GM12801 (cell line): ENCODE results near the gene USP13.

Experiments
- TF ChIP-seq, protein P1 (sequence below): IDR thresholded peaks from one replicate; pipeline ENCODE4 v1.5.1; 2011; ENCODE audit warnings: control low read depth; ENCODE audit not compliant: insufficient read length; ENCODE audit errors: extremely low read depth

The USP13 gene

DNA sequence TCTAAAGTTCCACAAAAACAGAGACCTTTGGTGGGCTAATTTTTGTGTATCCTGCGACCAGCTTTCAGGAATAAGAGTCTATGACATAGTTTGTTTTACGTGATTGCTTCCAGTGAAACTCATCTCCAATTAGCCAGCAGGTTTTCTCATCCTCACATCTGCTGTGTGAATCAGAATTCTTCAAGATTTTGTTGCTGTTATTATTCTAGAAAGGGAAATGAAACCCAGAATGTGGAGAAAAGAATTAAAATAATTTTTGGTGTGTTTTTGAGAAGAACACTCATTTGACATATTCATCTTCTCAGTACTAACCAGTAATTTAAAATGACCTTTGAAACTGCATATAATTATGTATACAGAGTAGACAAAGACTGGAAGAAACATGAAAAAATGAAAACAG lies 175.9 kb downstream of the USP13 start:
- TF ChIP-seq, protein P1, sequence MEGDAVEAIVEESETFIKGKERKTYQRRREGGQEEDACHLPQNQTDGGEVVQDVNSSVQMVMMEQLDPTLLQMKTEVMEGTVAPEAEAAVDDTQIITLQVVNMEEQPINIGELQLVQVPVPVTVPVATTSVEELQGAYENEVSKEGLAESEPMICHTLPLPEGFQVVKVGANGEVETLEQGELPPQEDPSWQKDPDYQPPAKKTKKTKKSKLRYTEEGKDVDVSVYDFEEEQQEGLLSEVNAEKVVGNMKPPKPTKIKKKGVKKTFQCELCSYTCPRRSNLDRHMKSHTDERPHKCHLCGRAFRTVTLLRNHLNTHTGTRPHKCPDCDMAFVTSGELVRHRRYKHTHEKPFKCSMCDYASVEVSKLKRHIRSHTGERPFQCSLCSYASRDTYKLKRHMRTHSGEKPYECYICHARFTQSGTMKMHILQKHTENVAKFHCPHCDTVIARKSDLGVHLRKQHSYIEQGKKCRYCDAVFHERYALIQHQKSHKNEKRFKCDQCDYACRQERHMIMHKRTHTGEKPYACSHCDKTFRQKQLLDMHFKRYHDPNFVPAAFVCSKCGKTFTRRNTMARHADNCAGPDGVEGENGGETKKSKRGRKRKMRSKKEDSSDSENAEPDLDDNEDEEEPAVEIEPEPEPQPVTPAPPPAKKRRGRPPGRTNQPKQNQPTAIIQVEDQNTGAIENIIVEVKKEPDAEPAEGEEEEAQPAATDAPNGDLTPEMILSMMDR: no peak

- TF ChIP-seq, protein P1: no peak
Observed at GRCh38 chr3:179829401-179829800, 176.6 kb downstream of the USP13 start.

DNA sequence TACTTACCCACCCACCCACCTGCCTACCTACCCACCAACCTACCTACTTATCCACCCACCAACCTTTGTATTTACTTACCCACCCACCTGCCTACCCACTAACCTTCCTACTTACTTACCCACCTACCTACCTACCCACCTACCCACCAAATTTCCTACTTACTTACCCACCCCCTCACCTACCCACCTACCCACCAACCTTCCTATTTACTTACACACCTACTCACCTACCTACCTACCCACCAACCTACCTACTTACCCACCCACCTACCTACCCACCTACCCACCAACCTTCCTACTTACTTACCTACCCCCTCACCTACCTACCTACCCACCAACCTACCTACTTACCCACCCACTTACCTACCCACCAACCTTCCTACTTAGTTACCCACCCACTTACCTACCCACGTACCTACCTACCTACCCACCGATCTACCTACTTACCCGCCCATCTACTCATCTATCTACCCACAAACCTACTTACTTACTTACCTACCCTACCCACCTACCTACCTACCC lies 179.6 kb downstream of the USP13 start:
- TF ChIP-seq, protein P1: no peak

- TF ChIP-seq, protein P1: no peak
Observed at GRCh38 chr3:179833294-179833693, 180.5 kb downstream of the USP13 start.

- TF ChIP-seq, protein P1: no peak
Observed at GRCh38 chr3:179837374-179837773, 184.5 kb downstream of the USP13 start.
